ACC112 (cell line): ENCODE measurements around the gene TMEM242.

Source experiments
- H2AFZ ChIP-seq: fragments of 200-600 bp; sonication (generic); one replicate; pipeline ENCODE4 v1.6.0; 2017; ENCODE audit warnings: antibody characterized with exemption, low read length; ENCODE audit not compliant: unreplicated experiment
- H3K27ac ChIP-seq: fragments of 200-600 bp; sonication (generic); 2 replicates; pipeline ENCODE4 v1.5.1; 2014; ENCODE audit warnings: low read depth, mild to moderate bottlenecking, antibody characterized with exemption, low read length, moderate library complexity
- H3K27me3 ChIP-seq: fragments of 200-600 bp; sonication (generic); 2 replicates; pipeline ENCODE4 v1.6.1; 2014; ENCODE audit warnings: mild to moderate bottlenecking, antibody characterized with exemption, low read length, moderate library complexity, mixed read lengths; ENCODE audit not compliant: insufficient read depth
- H3K36me3 ChIP-seq: fragments of 200-600 bp; sonication (generic); 2 replicates; pipeline ENCODE4 v1.6.1; 2016; ENCODE audit warnings: mild to moderate bottlenecking, antibody characterized with exemption, low read length, moderate library complexity, mixed read lengths; ENCODE audit not compliant: insufficient read depth
- H3K4me1 ChIP-seq: fragments of 200-600 bp; sonication (generic); one replicate; pipeline ENCODE4 v1.6.1; 2016; ENCODE audit warnings: low read length, mixed read lengths; ENCODE audit not compliant: insufficient read depth, unreplicated experiment, control insufficient read depth
- H3K4me3 ChIP-seq: fragments of 200-600 bp; sonication (generic); 2 replicates; pipeline ENCODE4 v1.5.1; 2014; ENCODE audit warnings: mild to moderate bottlenecking, low read depth, low read length
- H3K79me2 ChIP-seq: fragments of 200-600 bp; sonication (generic); one replicate; pipeline ENCODE4 v1.6.0; 2016; ENCODE audit warnings: low read length; ENCODE audit not compliant: control insufficient read depth, unreplicated experiment, insufficient read depth

TMEM242 gene

DNA sequence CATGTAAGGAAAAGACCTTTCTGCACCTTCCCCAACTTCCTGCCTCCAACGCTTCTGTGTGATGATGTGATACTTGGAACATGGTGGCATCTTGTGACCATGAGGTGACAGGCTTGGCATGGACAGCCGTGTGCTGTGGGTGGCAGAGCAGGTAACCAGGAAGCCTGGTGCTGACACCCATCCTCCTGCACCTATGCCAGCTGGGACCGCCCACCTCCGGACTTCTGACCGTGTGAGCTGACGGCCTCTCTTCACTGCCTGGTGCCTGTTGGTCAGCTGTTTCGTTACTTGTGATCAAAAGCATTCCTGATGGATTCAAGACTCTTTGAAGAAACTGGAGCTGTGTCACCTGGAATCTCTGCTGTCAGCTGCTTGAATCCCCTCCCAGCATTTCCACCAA is 70.3 kb downstream of the TMEM242 start:
- no peak overlapping the region for H3K4me3 ChIP-seq
- H3K4me1 ChIP-seq, result no peaks in the 10 kb centered on the region
- H3K36me3 ChIP-seq, result no peaks in the 10 kb centered on the region
- peaks cover 47% of the 10 kb centered on the region for H3K27me3 ChIP-seq
- H2AFZ ChIP-seq, result no peak overlapping the region
- no peaks in the 10 kb centered on the region for H3K79me2 ChIP-seq
- no peak overlapping the region for H3K27ac ChIP-seq

DNA sequence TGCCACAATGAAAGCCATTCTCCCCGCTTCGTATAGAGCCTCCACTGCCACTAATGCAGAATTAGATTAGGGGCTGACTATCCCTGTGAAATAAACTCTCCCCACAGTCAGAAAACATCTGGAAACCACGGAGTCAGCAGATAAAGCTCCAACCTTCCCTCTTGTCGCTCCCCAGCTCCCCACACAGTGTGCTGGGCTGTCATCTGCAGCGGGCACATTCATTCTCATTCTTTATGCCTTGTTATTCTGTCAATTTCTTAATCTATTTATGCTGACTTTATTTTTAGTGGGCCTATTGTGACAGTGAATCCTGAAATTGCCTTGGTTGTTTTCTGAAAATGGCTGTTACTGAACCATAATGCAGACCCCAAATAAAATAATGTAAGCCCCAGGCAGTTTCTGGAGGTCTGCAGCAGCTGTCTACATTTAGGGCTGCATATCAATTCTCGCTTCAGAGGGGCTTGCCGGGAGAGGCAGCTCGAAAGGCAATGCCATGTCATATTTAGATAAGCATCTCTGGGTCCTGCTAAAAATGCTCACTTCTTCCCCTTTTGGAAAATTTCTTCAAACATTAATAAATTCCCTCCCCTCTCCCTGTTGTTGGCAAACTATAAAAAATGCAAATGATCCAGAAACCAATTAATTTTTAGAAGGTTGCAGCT is 71.6 kb downstream of the TMEM242 start:
- no peak overlapping the region for H2AFZ ChIP-seq
- no peaks in the 10 kb centered on the region for H3K36me3 ChIP-seq
- peaks cover 39% of the 10 kb centered on the region for H3K27me3 ChIP-seq
- H3K79me2 ChIP-seq, result no peaks in the 10 kb centered on the region
- no peak overlapping the region for H3K27ac ChIP-seq
- H3K4me3 ChIP-seq, result no peak overlapping the region
- H3K4me1 ChIP-seq, result no peaks in the 10 kb centered on the region

DNA sequence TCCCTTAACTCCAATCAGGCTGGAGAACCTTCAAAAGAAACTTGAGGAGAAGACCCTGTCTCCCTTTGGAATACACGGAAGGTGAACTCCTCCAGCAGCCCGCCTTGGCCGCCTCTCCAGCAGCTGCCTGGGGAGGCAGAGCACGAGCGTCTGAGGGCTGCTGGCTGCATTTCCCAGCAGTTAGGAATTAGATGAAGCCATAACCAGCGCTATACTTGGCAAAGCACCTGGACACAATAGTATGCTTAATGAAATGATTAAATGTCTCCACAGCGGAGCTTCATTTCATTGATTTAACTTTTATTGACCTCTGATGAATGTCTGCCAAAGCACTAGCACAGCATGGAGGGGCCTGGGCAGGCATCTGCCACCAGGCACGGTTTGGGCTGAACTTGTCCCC is 73.5 kb downstream of the TMEM242 start:
- H3K36me3 ChIP-seq, result no peaks in the 10 kb centered on the region
- peaks cover 21% of the 10 kb centered on the region for H3K27me3 ChIP-seq
- no peak overlapping the region for H3K4me3 ChIP-seq
- H3K27ac ChIP-seq, result no peak overlapping the region
- H3K79me2 ChIP-seq, result no peaks in the 10 kb centered on the region
- H2AFZ ChIP-seq, result no peak overlapping the region
- H3K4me1 ChIP-seq, result peaks cover 11% of the 10 kb centered on the region

DNA sequence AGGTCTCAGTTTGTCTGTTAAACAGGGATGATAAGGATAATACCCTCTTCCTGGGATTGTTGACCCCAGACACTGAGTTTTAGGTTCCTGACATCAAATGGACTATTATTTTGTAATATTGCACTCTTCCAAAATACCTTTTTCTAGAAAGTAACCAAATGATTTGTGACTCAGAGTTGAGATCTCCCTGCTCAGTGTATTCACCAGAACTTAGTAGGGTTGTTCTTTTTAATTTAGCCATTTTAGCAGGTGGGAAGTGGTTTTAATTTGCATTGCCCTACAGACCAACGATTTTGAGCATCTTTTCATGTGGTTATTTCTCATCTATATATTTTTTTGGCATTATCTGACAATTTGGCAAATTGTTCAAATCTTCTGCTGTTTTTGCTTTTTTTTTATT is 75.1 kb downstream of the TMEM242 start:
- no peaks in the 10 kb centered on the region for H3K79me2 ChIP-seq
- H3K36me3 ChIP-seq, result no peaks in the 10 kb centered on the region
- peaks cover 8% of the 10 kb centered on the region; the same call in 1 of the 2 replicates for H3K27me3 ChIP-seq

DNA sequence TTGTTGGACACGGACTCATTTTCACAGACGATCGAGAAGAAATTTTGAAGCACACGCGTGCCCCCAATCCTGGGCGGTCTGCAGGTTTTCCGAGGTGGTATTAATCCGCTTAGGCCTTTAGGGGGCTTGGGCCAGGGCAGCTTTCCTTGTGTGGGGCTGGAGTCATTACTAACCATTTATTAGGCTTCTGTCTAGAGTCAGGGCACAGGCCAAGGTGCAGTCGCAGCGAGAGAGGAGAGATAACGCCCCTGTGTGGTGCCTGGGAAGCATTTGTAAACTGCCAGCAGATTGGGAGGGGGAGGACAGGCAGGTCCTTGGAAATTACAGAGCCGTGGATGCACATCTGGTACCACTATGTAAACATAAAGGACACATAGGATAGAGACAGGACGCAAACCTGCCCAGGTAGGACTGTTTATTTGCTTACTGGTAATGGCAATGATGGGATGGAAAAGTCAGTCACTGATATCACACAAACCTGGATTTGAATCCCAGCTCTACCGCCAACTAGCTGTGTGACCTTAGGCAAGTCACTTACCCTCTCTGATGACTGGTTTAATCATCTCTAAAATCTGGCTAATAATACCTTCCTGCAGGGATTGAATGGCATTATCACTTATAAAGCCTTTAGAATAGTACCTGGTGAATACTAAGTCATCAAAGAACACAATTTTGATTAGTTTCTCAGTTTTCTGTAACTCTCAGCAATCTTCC is 76.4 kb downstream of the TMEM242 start:
- Histone ChIP-seq H3K4me3 (no peak overlapping the region), H3K4me1 (peaks cover 19% of the 10 kb centered on the region), H3K27me3 (peaks cover 4% of the 10 kb centered on the region; the same call in 1 of the 2 replicates), H3K36me3 (no peaks in the 10 kb centered on the region), H3K27ac (no peak overlapping the region), H2AFZ (no peak overlapping the region), H3K79me2 (no peaks in the 10 kb centered on the region)

More for the DNA sequence above, 75.1 kb downstream of the TMEM242 start:
- Histone ChIP-seq H3K27ac (no peak overlapping the region), H2AFZ (no peak overlapping the region), H3K4me1 (peaks cover 19% of the 10 kb centered on the region), H3K4me3 (no peak overlapping the region)

DNA sequence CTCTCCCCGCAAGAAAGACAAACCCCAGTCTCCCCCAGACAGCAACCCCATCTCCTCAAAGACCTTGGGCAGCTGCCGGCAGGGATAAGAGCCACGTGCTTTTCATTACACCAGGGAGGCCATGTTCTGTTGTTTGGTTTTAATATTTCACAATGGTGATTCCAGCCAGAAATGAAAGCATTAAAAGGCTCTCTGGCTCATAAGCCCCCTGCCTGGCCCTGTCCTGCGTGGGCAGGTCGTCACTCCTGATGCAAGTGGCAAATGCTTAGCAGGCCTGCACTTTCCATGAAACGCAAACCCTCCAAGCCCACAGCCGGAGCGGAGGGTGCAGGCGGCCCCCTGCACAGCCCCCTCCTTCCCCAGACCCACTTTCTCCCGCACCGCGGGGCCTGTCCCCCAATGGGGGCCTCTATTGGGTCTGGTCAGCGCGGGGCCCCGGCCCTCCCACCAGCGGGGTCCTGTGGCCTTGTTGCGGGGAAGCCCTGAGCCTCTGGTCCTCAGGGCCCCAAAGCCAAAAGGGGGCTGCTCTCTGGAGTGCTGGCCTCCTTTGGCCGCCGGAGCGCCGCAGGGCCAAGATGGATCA is 77.2 kb downstream of the TMEM242 start:
- Histone ChIP-seq H3K79me2 (no peaks in the 10 kb centered on the region), H3K27me3 (peaks cover 3% of the 10 kb centered on the region; the same call in 1 of the 2 replicates), H3K27ac (no peak overlapping the region), H3K4me1 (peaks cover 19% of the 10 kb centered on the region), H3K36me3 (no peaks in the 10 kb centered on the region), H2AFZ (peak overlapping the region; percentile 32), H3K4me3 (no peak overlapping the region)

DNA sequence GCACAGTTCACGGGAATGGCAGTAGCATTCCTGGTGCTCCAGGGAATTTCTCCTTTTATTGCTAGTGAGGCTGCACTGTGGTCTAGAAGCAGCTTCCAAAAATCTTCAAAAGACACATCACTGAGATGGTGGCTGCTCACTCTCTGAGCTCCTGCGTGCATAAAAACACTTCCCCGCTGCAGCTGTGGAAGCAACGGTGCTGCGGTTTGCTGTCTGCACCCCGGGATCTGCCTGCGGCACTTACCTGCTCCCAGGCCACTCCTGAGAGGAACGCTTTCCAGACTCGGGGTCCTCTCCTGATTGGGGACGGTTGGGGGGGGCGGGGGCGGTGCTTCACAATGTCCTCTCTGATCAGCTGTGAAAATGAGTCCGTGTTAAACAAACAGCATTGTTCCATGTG is 77.9 kb downstream of the TMEM242 start:
- no peak overlapping the region for H2AFZ ChIP-seq
- peaks cover 19% of the 10 kb centered on the region for H3K4me1 ChIP-seq
- H3K79me2 ChIP-seq, result no peaks in the 10 kb centered on the region
- peaks cover 3% of the 10 kb centered on the region; the same call in 1 of the 2 replicates for H3K27me3 ChIP-seq
- H3K27ac ChIP-seq, result no peak overlapping the region
- no peaks in the 10 kb centered on the region for H3K36me3 ChIP-seq
- no peak overlapping the region for H3K4me3 ChIP-seq

DNA sequence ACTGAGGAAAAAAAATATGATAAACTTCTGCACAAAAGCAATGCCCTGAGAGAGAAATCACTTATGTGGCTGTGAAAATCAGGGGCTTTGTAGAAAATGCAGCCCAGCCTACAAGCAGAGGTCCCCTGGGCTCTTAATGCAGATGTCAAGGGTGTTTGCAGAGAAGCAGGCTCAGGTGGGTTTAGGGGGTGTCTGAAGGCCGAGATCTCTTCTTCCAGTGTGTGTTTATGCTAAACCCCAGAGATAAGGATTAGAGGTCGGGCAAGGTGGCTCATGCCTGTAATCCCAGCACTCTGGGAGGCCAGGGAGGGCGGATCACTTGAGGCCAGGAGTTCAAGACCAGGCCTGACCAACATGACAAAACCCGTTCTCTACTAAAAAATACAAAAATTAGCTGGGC is 78.5 kb downstream of the TMEM242 start:
- H3K4me1 ChIP-seq, result peaks cover 25% of the 10 kb centered on the region
- H3K4me3 ChIP-seq, result no peak overlapping the region
- no peaks in the 10 kb centered on the region for H3K36me3 ChIP-seq
- no peaks in the 10 kb centered on the region for H3K79me2 ChIP-seq
- H3K27ac ChIP-seq, result peak overlapping the region; percentile 21; the same call in 1 of the 2 replicates
- 0 out of 2 replicates have a peak, but pooled peaks cover 3% of the 10 kb centered on the region for H3K27me3 ChIP-seq
- H2AFZ ChIP-seq, result no peak overlapping the region

DNA sequence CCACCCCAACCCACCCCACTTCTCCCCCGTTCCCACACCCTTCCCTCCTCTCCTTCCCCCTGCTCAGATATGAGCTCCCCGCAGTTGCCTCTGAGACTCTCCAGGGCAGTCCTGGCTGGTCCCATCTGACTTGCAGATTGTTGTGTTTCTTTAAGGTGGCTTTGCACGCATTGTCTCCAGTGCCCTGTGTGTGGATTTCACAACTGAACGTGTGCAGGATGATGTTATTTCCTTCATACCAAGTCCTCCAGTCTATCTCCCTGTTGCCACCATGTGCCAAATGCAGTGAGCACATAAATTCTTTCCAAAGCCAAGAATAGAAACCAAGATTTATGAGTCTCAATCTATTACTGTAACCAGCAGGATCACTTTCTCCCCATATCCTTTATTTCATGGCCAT is 79.1 kb downstream of the TMEM242 start:
- no peak overlapping the region for H2AFZ ChIP-seq
- H3K36me3 ChIP-seq, result no peaks in the 10 kb centered on the region
- H3K27ac ChIP-seq, result peak overlapping the region; percentile 21
- H3K4me3 ChIP-seq, result no peak overlapping the region
- no peaks in the 10 kb centered on the region for H3K79me2 ChIP-seq
- H3K4me1 ChIP-seq, result peaks cover 25% of the 10 kb centered on the region
- no peaks in the 10 kb centered on the region for H3K27me3 ChIP-seq

DNA sequence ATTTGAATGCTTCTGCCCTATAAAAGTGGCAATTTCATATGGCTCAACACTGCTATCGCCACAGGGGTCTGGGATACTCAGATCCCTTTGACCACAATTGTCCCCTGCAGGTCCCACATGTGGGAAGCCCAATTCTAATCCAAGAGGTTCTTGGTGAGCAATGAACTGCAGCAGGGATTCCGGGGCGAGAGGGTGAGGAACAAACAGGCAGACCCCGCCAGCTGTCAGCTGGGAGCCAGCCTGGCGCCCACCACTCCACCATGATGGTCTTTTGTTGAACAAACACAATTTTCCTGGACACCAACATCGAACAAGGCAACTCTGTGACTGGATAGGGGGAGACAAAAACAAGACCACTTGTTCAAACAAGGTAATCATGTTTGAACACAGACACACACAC is 80.5 kb downstream of the TMEM242 start:
- no peaks in the 10 kb centered on the region for H3K36me3 ChIP-seq
- H3K27ac ChIP-seq, result no peak overlapping the region
- H2AFZ ChIP-seq, result no peak overlapping the region
- no peaks in the 10 kb centered on the region for H3K27me3 ChIP-seq
- no peak overlapping the region for H3K4me3 ChIP-seq
- H3K79me2 ChIP-seq, result no peaks in the 10 kb centered on the region
- peaks cover 25% of the 10 kb centered on the region for H3K4me1 ChIP-seq

DNA sequence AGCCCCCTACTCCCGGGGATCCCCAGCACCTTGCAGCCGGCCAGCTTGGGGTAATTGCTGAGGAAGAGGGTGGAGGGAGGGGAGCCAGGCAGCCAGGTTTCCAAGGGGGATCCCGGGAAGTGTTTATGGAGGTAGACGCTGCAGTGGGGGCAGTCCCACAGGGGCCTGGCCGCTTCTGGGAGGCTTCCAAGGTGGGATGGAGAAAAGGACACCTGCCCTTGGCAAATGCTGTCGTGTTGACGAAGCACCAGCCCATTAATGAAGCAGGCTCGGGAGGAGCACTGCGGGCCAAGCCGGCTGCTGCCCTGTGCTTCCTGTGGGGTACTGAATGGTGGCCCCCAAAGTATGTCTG is 82.4 kb downstream of the TMEM242 start:
- H3K27me3 ChIP-seq, result peaks cover 14% of the 10 kb centered on the region

More for the DNA sequence above, 82.4 kb downstream of the TMEM242 start:
- H3K4me3 ChIP-seq, result no peak overlapping the region
- H3K36me3 ChIP-seq, result no peaks in the 10 kb centered on the region
- H2AFZ ChIP-seq, result peak overlapping the region; percentile 73
- H3K27ac ChIP-seq, result no peak overlapping the region
- H3K4me1 ChIP-seq, result peaks cover 20% of the 10 kb centered on the region
- H3K79me2 ChIP-seq, result no peaks in the 10 kb centered on the region
